K562 (cell line): ENCODE results near the gene TANGO6. TPM values are rescaled to one million over a fixed set of nuclear protein-coding genes. Genes with fewer than 3 reads are reported as not detected.

Source experiments
- ATAC-seq: fragments of 200-7000 bp; cut with Tn5 transposase; 3 replicates; pipeline ENCODE4 v1.9.1; 2020; ENCODE audit warnings: moderate library complexity
- BruUV-seq: library from RNA; stranded (reverse); fragments of 400-500 nt; replicated peaks from 2 replicates; lab custom pipeline; 2021; lab: Mats Ljungman, UMichigan
- CTCF ChIA-PET: fragments of 300-600 bp; formaldehyde crosslinking; extraction: SDS; loops from one replicate; lab custom pipeline; 2021; ENCODE audit warnings: low intra/inter-chr PET ratio; lab: Yijun Ruan, JAX
- POLR2A ChIA-PET: fragments of 300-600, 350-650 bp; sonication (Branson Sonifier 250); formaldehyde crosslinking; extraction: SDS; loops from one replicate; lab custom pipeline; 2021; ENCODE audit warnings: antibody characterized with exemption, inconsistent platforms; lab: Yijun Ruan, JAX
- DNase-seq, 4 experiments: peaks; one replicate each; pipeline versions ENCODE4 v3.0.0 to v3.0.0-alpha.2; 2011 to 2018; ENCODE audit warnings: low spot score in 3 of 4, mixed read lengths in 3 of 4; ENCODE audit errors: extremely low read depth in 1 of 4
- FAIRE-seq: peaks from 2 replicates; lab custom pipeline; 2011; peaks lifted over from hg19 to GRCh38; lab: Jason Lieb, UNC
- H2AFZ ChIP-seq: 2 replicates; pipeline ENCODE4 v1.6.0; 2011; ENCODE audit warnings: low read depth, low read length, control low read depth, inconsistent platforms
- H3K27ac ChIP-seq: fragments of 200-600 bp; 3 replicates; pipeline ENCODE4 v1.8.0; 2011; ENCODE audit warnings: low read depth, mild to moderate bottlenecking, control low read depth, inconsistent platforms, low read length, moderate library complexity, mixed read lengths; ENCODE audit errors: extremely low read depth
- H3K27me3 ChIP-seq, 2 experiments: fragments of 300-600 bp in 1 of 2; 2 replicates in 1 of 2; 3 replicates in 1 of 2; pipeline versions ENCODE4 v1.6.0 to v1.8.0; 2011; ENCODE audit warnings: inconsistent platforms in 2 of 2, low read length in 2 of 2, mild to moderate bottlenecking in 1 of 2, mixed read lengths in 1 of 2, moderate library complexity in 1 of 2; ENCODE audit not compliant: control insufficient read depth in 2 of 2, insufficient read depth in 2 of 2
- H3K36me3 ChIP-seq: fragments of 300-600 bp; 3 replicates; pipeline ENCODE4 v1.8.0; 2011; ENCODE audit warnings: mild to moderate bottlenecking, low read length, inconsistent platforms; ENCODE audit not compliant: control insufficient read depth, insufficient read depth
- H3K4me1 ChIP-seq, 2 experiments: fragments of 200-600 bp in 1 of 2; replicated peaks in 1 of 2; 2 replicates in 1 of 2; 3 replicates in 1 of 2; pipeline versions ENCODE4 v1.5.1 to v1.8.0; 2011; ENCODE audit warnings: inconsistent platforms in 2 of 2, low read length in 2 of 2, mild to moderate bottlenecking in 1 of 2, mixed read lengths in 1 of 2, moderate library complexity in 1 of 2; ENCODE audit not compliant: control insufficient read depth in 2 of 2, insufficient read depth in 2 of 2
- H3K4me2 ChIP-seq: 2 replicates; pipeline ENCODE4 v1.6.1; 2011; ENCODE audit warnings: low read length, control low read depth, inconsistent platforms, mixed read lengths; ENCODE audit not compliant: insufficient read depth
- H3K4me3 ChIP-seq: fragments of 200-600 bp; sonication (generic), shearing (Covaris generic); 2 replicates; pipeline ENCODE4 v1.5.1; 2016; ENCODE audit warnings: control low read depth, inconsistent platforms
- H3K79me2 ChIP-seq: fragments of 200-600 bp; 3 replicates; pipeline ENCODE4 v1.8.0; 2011; ENCODE audit warnings: low read length, inconsistent platforms; ENCODE audit not compliant: control insufficient read depth, insufficient read depth
- H3K9ac ChIP-seq, 2 experiments: 2 replicates each; pipeline versions ENCODE4 v1.6.0 to v1.6.1; 2011; ENCODE audit warnings: low read depth in 2 of 2, low read length in 2 of 2, control low read depth in 1 of 2, inconsistent platforms in 1 of 2, mild to moderate bottlenecking in 1 of 2, mixed read lengths in 1 of 2; ENCODE audit not compliant: insufficient read depth in 1 of 2
- H3K9me1 ChIP-seq: one replicate; pipeline ENCODE4 v1.6.0; 2011; ENCODE audit warnings: inconsistent platforms, mild to moderate bottlenecking, low read length, moderate library complexity; ENCODE audit not compliant: control insufficient read depth, insufficient read depth
- H3K9me3 ChIP-seq: replicated peaks from 2 replicates; pipeline ENCODE4 v1.5.1; 2011; ENCODE audit warnings: low read depth, low read length, inconsistent platforms; ENCODE audit not compliant: control insufficient read depth, insufficient read depth
- H4K20me1 ChIP-seq: replicated peaks from 2 replicates; pipeline ENCODE4 v1.6.1; 2011; ENCODE audit warnings: low read length, inconsistent platforms, mixed read lengths; ENCODE audit not compliant: control insufficient read depth, insufficient read depth
- CREB5 ChIP-seq: fragments of 250-450 bp; sonication (Bioruptor Pico); IDR thresholded peaks from 2 replicates; pipeline ENCODE4 v1.5.0; 2020; ENCODE audit warnings: mild to moderate bottlenecking
- RREB1 ChIP-seq: fragments of 250-450 bp; sonication (Bioruptor Pico); IDR thresholded peaks from 2 replicates; pipeline ENCODE4 v1.4.0; 2020
- ZNF121 ChIP-seq: sonication (generic); formaldehyde crosslinking; conservative IDR thresholded peaks from 2 replicates; pipeline ENCODE4 v1.8.0; 2022; ENCODE audit warnings: missing genetic modification reagents
- WGBS: fragments of 100-300 bp; shearing (Covaris generic); methylation state at CpG from one replicate; pipeline ENCODE4 v1.1.6; 2016; ENCODE audit warnings: low coverage, mixed read lengths; ENCODE audit not compliant: insufficient coverage; ENCODE audit errors: missing lambda C conversion rate; 5-methylcytosine and 5-hydroxymethylcytosine counted together
- in situ Hi-C: fragments of 300-500 bp; cut with MboI; formaldehyde crosslinking; loops from 4 replicates; pipeline ENCODE4 v1.15.0; 2018; ENCODE audit warnings: inconsistent platforms, mixed read lengths
- intact Hi-C: fragments of 100-400 bp; cut with micrococcal nuclease; formaldehyde crosslinking; loops from 2 replicates; pipeline ENCODE4 v1.14.2; 2022
- polyA plus RNA-seq, 8 experiments: library from polyadenylated mRNA; depleted of rRNA in 4 of 8; stranded (reverse) in 5 of 8; unstranded in 3 of 8; fragments of >200 nt; fragmentation: Nextera tagmentation in 2 of 8; fragmentation: Illumina TruSeq in 1 of 8; extraction: Ambion mirVana in 2 of 8; extraction: Trizol in 1 of 8; gene quantifications; 2 replicates each; pipeline versions ENCODE4 v1.2.1 to v1.2.3, GENCODE V29; 2011 to 2014; ENCODE audit warnings: inconsistent platforms in 1 of 8, missing spikeins in 1 of 8
- total RNA-seq, 7 experiments: library from RNA; depleted of rRNA in 6 of 7; stranded (reverse); fragments of >200 nt in 6 of 7; fragmentation: Illumina TruSeq in 2 of 7; extraction: Trizol in 2 of 7; gene quantifications; 2 replicates each; pipeline versions ENCODE4 v1.2.1 to v1.2.3, GENCODE V29; 2011 to 2021; ENCODE audit warnings: low replicate concordance in 1 of 7

Gene TANGO6
- total and polyA plus RNA-seq, 9 of the 15 experiments (the other 6 are each of a cell fraction or from before 2014, with no cell fraction given): 1.6 to 15.2 (median 9.6) TPM

- Histone ChIP-seq H3K4me2 (no peak overlapping the region), H3K4me1 (no peaks in the 10 kb centered on the region)
Measured at GRCh38 chr16:69049603-69050375, 206.5 kb downstream of the TANGO6 start.

More at GRCh38 chr16:69049603-69050375, 206.5 kb downstream of the TANGO6 start:
- no peaks in the 10 kb centered on the region for H3K9me1 ChIP-seq
- no peak for ATAC-seq
- POLR2A ChIA-PET: interaction anchor here (0.6 kb wide), 1 partner anchor 11 kb away, joined by 4 read pairs; no protein-coding TSS in a partner anchor
- no peaks in the 10 kb centered on the region for H3K79me2 ChIP-seq
- in situ Hi-C loops: no loop called here
- intact Hi-C loops: no loop called here
- no peaks in the 10 kb centered on the region for H3K36me3 ChIP-seq
- H3K27me3 ChIP-seq: no peaks in the 10 kb centered on the region
- TF ChIP-seq RREB1 (CRISPR knock-in tag) (no peak), ZNF121 (peak; percentile 76), CREB5 (CRISPR knock-in tag) (no peak)
- TF ChIP-seq, all 486 proteins: peak for 1
- no TSS peak for BruUV-seq
- 48% methylated on average over 5 of the region's 5 CpGs for WGBS
- H3K27ac ChIP-seq: no peak overlapping the region
- no peak for FAIRE-seq
- no peak overlapping the region for H3K4me3 ChIP-seq
- no peak for DNase-seq
- H4K20me1 ChIP-seq: no peaks in the 10 kb centered on the region
- CTCF ChIA-PET: no interaction called here
- no peak overlapping the region for H2AFZ ChIP-seq
- no peaks in the 10 kb centered on the region for H3K9me3 ChIP-seq
- H3K9ac ChIP-seq: no peak overlapping the region
